ENCODE measurements around the gene NODAL.

GRCh38 chr10:70458329-70459060 lies 17.0 kb upstream of the NODAL start:
- TF ChIP-seq CTCF (conservative IDR thresholded peaks at IDR 0.05; ENCODE audit: low read depth, low read length) (no peak), EZH2 (IDR thresholded peaks at IDR 0.05; ENCODE audit: low read length, unreplicated experiment) (no peak)
